Stimulated activated CD8-positive, alpha-beta memory T cell treated with anti-CD3 and anti-CD28 coated beads, Interleukin-2, amount 100 ng/mL, for 1 hour (primary cell): ENCODE measurements around the gene GNPDA1.

Source experiments
- DNase-seq, 2 donors: peaks; one replicate each; pipeline ENCODE4 v3.0.0-alpha.2; 2020; ENCODE audit warnings: low read depth in 2 of 2

The GNPDA1 gene

DNA sequence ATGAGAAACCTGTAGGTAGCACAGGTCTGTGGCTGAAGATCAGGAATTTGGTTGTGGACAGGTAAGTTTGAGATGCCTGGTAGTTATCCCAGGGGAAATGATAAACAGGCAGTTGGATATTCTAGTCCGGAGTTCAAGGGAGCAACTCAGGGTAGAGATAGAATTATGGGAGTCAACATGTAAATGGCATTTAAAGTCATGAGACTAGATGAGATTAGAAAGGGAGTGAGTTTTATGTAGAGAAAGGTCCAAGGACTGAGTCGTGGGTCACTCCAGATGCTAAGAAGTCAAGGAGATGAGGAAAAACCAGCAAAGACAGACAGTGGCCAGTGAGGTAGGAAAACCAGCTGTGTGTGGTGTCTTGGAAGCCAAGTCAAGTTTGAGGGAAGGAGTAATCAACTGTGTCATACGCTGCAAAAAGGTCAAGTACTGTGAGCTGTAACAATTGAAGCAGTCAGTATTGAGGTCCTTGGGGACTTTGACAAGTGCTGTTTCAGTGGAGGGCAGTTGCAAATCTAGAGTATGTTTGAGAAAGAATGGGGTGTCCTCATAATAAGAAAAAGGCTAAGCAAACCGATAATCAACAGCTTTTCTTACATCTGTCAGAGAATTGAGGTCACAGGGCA lies 18.2 kb downstream of the GNPDA1 start:
- DNase-seq, result no peak

DNA sequence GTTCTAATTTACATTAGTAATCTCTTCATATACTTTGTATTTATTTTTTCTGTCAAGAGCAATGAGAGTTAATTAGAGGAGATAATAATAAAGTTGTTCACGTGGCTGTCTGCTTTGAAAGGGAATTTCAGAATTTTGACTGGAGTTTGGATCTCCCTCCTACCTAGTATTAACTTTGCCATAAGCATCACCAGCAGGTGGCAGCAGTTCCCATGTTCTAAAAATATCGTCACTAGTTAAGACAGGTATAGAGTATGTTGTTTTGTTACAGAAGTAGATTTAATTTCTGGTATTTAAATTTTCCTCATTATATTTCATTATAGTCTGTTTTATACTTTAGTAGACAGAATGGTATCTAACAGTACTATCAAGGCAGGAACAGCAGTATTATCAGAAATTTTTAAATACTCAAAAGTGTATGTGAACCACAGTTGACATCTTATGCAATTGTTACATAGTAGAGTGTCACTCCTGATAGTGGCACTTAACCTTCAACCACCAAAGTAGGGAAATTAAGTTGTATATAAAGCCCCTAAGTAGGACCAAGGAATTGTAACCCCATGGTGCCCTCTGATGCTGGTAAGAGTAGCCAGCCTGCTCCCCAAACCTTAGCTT lies 20.4 kb downstream of the GNPDA1 start:
- peak; percentile 65 to 68 for DNase-seq

DNA sequence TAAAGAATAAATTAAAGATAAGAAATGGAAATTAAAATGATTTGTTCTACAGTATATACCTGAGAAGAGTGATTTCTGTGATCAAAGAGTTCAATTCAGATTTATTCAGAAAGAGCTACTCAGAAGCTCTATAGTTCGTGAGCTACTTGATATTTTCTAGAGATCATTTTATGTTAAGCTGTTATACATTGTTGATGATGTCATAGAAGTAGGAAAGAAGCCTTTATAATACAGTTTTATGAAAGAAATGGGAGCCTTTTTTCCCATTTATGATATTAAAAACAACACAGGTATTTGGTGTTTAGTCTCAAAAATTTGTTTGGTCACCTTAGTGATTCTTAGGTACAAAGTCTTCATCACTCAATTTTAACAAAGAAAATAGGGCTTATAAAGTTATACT lies 23.1 kb downstream of the GNPDA1 start:
- DNase-seq, result no peak

DNA sequence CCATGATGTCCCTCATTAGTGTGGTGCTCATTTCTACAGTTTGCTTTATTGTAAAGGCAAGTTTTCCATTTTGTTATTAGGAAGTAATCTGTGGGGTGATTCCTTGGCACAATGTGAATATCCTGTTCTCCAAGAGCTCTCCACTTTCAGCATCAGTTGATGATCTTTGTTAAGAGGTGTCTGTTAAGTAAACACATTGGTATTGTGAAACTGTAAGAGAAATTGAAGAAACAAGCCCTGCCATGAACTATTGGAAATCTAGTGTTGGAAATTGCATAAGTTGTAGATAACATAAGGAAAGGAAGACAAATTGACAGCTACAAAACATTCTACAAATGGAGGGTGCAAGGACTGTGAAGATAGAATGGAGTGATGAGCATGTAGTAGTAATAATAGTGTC lies 26.8 kb downstream of the GNPDA1 start:
- no peak for DNase-seq

DNA sequence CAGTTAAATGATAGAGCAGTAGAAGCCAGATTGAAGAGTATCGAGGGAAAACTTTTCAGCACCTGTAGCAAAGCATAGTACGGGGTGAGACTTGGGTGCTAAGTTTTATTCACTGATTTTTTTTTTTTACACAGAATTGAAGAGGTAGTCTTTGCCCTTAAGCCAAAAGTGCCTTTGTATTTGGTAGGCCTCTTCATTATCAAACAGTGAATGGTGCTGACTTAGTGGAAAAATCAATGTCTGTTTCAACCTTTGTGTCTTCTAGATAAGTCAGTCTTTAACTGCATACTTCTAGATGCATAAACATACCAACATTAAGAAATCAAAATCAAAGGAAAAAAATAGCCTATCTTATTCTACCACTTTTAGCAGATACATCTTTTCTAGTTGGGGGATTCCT lies 30.2 kb downstream of the GNPDA1 start:
- DNase-seq, result no peak

DNA sequence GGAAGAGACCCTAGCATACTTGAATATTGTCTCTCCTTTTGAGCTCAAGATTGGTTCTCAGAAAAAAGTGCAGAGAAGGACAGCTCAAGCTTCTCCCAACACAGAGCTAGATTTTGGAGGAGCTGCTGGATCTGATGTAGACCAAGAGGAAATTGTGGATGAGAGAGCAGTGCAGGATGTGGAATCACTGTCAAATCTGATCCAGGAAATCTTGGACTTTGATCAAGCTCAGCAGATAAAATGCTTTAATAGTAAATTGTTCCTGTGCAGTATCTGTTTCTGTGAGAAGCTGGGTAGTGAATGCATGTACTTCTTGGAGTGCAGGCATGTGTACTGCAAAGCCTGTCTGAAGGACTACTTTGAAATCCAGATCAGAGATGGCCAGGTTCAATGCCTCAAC lies 34.4 kb downstream of the GNPDA1 start:
- no peak for DNase-seq

DNA sequence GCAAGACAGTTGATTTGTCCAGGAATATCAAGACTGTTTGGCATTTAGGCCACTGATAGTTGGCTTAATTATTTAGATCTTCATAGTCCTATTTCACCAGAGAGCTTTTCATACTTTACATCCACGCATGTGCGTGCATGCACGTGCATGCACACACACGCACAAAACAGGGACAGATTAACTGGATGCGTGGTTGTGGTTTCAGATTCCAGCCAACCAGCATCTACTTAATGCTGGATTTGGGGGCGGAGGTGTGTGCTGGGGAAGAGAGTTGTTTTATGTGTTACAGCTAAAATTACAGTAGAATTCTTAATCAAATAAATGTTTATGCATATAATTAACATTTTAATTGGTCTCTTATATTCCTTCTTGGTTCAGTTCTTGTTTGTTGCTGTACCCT lies 36.7 kb downstream of the GNPDA1 start:
- no peak for DNase-seq

DNA sequence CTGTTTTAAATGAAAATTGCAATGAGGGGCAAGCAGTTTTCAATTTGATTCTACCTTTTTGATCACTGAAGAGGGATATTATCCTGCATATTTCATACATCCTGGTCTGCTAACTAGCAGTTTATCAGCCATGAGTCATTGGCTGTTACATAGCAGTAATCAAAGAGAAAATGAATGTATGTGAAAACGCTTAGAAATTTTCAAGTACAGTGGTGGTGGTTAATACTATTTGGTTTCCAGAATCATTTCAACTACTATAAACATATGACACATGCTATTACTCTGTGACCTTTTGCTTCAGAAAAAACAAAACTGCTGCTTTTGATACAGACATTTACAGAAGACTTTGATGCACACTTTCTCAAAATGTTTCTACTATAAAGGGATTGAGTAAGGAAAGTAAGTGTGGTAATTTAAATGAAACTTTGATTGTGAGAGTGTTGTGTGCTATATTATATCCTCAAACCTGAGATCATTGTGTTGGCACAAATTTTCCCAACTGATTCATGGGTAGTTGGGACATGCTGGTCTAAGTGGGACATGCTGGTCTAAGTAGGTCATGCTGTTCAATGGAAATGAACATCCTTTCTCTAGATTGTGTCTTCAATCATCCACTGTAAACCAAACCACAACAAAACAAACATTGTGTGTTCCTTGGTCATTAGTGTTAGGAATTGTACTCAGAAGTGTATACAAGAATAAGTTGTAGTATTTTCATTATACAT lies 38.8 kb downstream of the GNPDA1 start:
- no peak for DNase-seq

DNA sequence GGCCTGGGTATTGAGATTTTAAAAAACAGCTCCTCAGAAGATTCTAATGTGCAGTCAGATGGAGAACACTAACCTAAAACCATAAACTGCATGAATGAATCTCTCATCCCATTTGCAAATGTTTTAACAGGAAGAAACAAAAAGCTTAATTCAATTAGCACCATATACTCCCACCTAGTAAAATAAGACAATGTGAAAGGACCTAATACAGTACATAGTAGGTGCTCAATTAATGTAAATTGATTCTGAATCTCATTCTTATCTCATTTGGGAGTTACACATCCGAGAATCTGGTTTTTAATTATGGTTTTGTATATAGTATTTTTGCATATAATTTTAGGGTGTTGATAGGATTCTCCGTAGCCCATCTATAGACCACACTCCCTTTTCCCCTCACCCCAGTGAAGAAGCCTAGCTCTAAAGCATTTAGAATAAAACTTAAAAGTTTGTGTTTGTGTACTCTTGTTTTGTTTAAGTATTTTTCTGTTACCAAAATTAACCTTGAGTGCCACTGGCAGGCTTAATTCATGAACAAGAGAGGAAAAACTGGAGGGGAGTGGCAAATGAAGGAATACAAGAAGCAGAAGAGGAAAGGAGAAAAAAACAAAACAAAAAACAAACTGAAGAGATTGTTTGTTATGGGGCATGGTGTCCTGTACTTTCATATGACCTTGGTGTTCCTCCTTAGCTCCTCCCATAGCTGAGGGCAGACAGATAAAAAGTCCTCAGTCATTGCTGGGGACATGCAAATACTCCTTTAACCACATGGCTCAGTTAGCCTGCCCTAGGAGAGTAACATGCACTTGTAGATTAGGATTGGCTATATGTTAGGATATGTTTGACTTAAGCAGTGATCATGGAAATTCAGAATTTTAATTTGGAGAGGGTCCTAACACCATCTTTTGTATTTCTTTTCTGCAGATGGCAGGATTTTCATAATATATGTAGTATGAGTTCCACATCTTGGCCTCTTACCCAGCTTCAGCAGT lies 42.8 kb downstream of the GNPDA1 start:
- DNase-seq, result no peak

DNA sequence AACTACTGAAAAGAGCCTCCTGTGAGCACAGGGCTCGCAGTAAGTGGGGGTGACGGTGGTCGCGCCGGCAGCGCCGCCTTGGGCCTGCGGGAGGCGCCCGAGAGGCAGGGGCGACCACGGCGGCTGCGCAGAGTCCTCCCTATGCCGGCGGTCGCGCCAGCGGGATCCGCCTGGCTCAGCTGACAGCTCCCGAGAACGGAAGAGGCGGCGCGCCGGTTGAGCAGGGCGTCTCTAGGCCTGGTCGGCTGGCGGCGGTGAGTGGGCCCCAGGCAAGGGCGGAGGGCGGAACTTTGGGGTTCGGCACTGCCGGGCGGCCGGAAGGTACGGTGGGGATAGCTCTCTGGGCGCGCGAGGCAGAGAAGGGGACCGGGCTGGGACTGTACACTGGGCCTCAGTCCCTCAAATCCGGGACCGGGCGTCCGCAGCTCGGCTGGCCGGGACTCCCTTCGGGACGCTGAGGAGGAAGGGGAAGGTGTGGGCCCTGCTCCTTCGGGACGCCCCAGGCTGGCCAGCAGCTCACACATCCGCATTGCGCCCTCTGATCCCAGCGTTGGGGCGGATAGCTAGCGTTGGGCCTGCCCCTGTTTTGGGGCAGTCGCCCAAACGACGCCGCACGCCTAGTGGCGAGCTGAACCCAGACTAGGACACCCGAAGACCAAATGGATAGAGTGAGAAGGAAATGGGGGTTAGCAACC lies 43.8 kb downstream of the GNPDA1 start, which contains the start of gene RNF14:
Gene RNF14, plus strand, starts transcription at position 192 of the 695 bp plus-strand sequence. CDS start 4,484 bp downstream, outside the sequence.
- peak; percentile 85 to 88 for DNase-seq

DNA sequence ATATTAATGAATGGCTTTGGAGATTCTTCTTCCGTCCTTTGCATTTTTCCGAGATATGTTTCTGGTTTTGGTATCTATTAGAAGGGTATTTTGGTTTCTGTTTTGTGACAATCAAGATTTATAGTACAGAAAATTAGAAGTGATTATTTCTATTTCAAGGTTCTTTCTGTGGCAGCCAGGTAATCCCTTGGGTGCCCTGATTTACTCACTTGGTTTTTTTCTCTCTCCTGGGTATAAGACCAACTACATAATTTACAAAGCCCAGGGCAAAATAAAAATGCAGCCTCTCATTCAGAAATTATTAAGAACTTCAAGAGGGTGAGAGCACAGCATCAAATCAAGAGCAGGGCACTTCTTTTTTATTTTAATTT lies 45.9 kb downstream of the GNPDA1 start:
- no peak for DNase-seq

DNA sequence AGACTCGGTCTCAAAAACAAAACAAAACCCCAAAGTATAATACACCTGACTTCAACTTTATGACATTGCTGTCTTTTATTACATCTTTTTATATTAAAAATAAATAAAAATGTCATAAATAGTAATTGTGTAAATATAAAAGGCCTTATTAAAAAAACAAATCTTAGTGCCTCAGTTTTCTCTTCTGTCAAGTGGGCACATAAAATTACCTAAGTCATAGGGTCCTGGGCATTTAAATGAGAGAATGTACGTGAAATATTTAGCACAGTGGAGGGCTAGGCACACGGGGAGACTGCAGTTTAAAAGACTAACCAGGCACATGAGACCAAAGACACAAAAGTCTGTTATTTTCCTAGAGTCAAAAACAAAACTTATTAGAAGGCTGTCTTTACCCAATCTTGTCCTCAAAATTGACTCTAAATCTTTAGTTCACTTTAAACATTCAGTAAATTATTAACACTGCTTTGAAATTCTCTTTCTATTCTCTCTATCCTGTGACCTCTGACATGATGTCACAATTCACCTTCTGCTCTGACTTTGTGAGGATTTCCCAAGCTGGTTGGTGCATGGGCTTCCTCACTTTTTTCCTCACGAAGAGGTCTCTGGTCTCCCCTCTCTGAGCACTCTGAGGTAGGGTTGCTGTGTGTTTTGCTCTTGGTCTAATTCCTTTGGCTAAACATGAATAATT lies 46.4 kb downstream of the GNPDA1 start:
- no peak for DNase-seq

DNA sequence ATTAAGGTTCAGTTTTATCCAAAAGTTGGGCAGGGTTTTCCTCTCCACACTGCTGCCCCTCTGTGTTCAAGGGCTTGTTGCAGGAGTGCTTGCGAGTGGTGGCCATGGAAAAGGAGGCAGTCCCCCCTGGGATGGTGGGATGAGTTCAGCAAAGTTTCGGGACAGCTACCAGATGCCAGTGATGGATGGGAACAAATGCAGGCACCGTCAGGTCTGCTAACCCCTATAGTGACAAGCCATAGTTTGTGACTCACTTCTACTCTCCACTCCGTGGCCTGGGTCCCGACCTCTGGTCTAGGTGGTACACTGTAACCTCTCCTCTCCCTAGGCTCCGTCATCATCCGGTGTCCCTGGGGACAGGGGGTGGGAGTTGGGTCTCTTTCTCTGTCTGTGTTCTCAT lies 47.8 kb downstream of the GNPDA1 start:
- no peak for DNase-seq

DNA sequence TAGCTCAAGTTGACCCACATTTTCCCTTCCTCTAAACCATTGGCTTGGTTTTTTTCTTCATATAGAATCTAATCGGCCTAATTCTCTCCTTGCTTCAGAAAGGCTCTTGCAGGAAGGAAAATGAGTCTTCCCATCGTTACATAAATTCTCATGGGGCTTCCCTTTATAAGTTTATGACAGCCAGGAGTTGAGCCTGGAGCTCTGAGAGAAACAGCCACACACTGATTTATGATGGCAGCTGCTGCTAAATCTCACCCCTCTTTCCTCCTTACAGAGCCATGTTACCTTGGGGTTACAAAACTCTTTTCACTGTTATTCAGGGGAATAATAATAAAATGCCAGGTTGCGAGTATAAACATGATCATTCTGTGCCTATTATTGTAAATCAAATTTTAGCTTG lies 49.1 kb downstream of the GNPDA1 start:
- DNase-seq, result no peak

DNA sequence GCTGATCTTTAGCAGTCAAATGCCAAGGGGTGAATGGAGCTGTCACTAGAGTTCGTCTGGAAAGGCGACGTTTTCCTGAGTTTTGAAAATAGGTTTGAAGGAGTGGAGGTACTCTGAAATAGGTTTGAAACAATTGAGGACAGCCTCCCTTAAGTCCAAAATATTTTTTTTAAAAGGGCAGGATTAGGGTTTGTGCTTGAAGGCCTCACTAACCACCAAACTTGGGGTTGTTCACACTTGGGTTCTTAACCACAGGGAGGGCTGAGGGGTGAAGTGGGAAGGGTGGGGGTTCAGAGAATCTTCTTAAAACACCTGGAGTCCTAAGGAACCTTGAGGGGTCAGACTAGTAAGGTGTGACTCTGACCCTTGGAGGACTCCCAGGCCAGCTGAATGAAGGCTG lies 51.4 kb downstream of the GNPDA1 start:
- no peak for DNase-seq

DNA sequence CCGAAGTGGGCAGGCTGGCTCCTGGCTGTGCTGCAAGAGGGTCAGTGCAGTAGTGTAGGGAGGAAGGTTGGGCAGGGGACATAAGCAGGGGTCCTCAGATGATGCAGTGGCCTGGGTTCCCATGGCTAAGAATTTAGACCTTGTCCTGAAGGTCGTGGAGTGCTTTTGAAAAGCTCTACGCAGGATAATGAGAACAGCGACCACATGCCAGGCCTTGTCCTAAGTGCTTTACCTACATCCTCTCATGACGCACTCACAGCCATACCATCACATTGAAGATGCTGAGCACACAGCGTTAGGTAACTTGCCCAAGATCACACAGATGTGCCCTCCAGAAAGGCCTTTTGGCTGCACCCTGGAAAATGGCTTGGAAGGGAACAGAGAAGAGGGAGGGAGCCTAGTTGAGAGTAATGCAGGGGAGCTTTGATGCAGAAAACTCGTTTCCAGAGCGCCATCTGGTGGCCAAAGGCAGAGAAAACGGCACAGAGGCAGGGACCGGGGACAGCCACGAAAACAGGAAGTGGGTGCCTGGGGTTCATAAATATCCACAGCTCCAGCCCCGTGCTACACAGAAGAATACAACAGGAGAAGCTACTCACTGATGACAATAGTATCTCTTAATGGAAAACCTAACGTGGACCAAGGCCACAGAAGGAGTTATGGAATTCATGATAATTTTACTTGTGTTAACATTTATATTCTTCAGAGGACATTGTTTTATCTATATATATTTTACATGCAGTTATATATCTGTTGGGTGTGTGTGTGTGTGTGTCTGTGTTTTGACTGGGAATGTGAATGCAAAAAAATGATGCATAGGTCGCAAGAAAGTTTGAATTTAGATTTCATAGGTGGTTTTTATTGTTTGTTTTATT lies 52.1 kb downstream of the GNPDA1 start:
- DNase-seq, result peak; percentile 81 to 82

DNA sequence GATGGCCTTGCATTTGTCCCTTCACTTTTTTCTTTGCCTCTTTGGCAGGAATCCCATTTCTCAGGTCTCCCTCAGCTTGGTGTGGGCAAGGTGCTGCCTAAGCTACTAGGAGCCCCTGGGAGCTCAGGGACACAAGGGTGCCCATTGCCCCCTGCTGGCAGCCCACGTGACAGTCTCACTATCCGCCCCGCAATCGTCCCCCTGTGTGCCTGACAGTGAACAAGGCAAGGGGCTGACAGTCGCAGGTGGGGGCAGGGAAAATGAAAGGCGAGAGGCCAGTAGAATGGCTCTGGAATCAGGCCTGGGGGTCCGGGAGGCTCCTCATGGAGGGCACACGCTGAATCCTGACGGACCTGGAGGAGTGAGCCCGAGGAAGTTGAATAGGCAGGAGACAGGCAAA lies 52.8 kb downstream of the GNPDA1 start:
- no peak for DNase-seq

DNA sequence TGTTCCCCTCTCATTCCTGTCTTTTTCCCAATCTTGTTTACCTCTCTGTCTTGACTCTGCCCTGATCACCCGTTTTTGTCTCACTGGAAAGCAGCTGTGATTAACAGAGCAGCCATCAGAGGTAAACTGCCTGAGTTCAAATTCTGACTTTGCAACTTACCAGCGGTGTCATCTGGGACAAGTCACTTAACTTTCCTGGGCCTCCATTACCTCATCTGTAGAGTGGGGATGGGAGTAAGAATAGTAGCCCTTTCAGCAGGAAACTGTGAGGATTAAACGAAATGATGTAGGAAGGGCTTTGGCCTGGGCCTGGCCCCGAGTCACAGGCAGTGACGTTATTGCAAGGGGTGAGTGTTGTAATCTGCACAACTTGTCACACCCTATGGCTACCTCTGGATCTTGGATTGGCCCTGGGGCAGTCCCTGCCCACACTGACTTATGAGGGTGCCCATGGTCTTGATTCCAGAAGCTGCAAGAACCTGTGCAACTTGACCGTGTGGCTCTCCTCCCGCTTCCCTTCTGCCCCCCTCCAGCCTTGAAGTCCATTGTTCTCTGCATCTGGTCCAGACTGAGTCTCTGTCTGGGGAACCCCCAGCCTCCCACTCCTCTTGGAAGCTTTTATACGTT lies 54.2 kb downstream of the GNPDA1 start:
- DNase-seq, result no peak

DNA sequence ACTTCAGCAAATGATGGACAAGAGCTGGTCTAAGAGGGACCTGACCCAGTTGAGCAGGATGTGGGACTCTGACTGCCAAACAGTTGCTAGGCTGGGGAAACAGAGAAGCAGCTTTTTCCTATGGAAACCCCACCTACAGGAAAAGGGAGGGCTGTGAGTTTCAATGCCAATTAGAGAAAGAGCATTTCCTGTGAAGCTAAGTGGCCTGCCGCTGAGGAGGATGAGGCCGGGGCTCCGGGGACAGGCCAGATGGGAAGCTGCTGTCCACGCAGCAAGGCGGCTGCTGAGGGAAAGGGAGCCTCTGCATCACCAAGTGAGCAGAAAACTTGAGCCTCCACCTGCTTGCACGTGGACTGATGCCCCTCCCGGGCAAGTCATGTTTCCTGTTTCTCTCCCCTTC lies 54.7 kb downstream of the GNPDA1 start, which contains the start of gene PCDH12:
Gene PCDH12, minus strand, starts transcription at position 90 of the 400 bp plus-strand sequence. CDS start 351 bp downstream, outside the sequence.
- no peak for DNase-seq
